Caco-2 (cell line): ENCODE measurements around the gene RHOU. TPM values are rescaled to one million over a fixed set of nuclear protein-coding genes. Genes with fewer than 3 reads are reported as not detected.

Experiments
- BruUV-seq: library from RNA; stranded (reverse); fragments of 400-500 nt; replicated peaks from 2 replicates; lab custom pipeline; 2021; lab: Mats Ljungman, UMichigan
- CTCF ChIA-PET: fragments of 300-600 bp; sonication (Branson Sonifier 250); formaldehyde crosslinking; loops from one replicate; lab custom pipeline; 2022; ENCODE audit warnings: antibody characterized with exemption; lab: Charles Lee
- POLR2A ChIA-PET: fragments of 300-600 bp; sonication (Branson Sonifier 250); formaldehyde crosslinking; loops from one replicate; lab custom pipeline; 2022; ENCODE audit warnings: antibody characterized with exemption; lab: Charles Lee
- DNase-seq, 2 experiments: peaks; one replicate each; pipeline versions ENCODE4 v3.0.0 to v3.0.0-alpha.2; 2020 to 2022
- H3K27me3 ChIP-seq: replicated peaks from 2 replicates; pipeline ENCODE4 v1.6.0; 2011; ENCODE audit warnings: low read length; ENCODE audit not compliant: control insufficient read depth, insufficient read depth
- H3K36me3 ChIP-seq: 2 replicates; pipeline ENCODE4 v1.5.1; 2011; ENCODE audit warnings: low read length; ENCODE audit not compliant: control insufficient read depth, insufficient read depth
- H3K4me1 ChIP-seq: fragments of 250-450 bp; sonication (Bioruptor Pico); 2 replicates; pipeline ENCODE4 v1.5.1; 2020; ENCODE audit warnings: mild to moderate bottlenecking
- H3K4me3 ChIP-seq: 2 replicates; pipeline ENCODE4 v1.5.1; 2011; ENCODE audit warnings: low read depth, mild to moderate bottlenecking, control low read depth, low read length
- H3K9me3 ChIP-seq: fragments of 250-450 bp; sonication (Bioruptor Pico); 2 replicates; pipeline ENCODE4 v1.5.1; 2020; ENCODE audit warnings: mild to moderate bottlenecking, moderate library complexity
- H3K27ac Mint-ChIP-seq: one replicate; pipeline ENCODE4 v1.8.0; 2022; ENCODE audit warnings: mixed read lengths; ENCODE audit not compliant: unreplicated experiment
- H3K27me3 Mint-ChIP-seq: one replicate; pipeline ENCODE4 v1.8.0; 2022; ENCODE audit warnings: mixed read lengths; ENCODE audit not compliant: insufficient read depth, unreplicated experiment
- H3K36me3 Mint-ChIP-seq: one replicate; pipeline ENCODE4 v1.8.0; 2022; ENCODE audit warnings: mild to moderate bottlenecking, mixed read lengths; ENCODE audit not compliant: insufficient read depth, unreplicated experiment
- H3K4me1 Mint-ChIP-seq: one replicate; pipeline ENCODE4 v1.8.0; 2022; ENCODE audit warnings: low read depth, mixed read lengths; ENCODE audit not compliant: unreplicated experiment
- H3K4me3 Mint-ChIP-seq: one replicate; pipeline ENCODE4 v1.8.0; 2022; ENCODE audit warnings: mild to moderate bottlenecking, moderate library complexity, mixed read lengths; ENCODE audit not compliant: unreplicated experiment
- H3K9me3 Mint-ChIP-seq: one replicate; pipeline ENCODE4 v1.8.0; 2022; ENCODE audit warnings: mixed read lengths; ENCODE audit not compliant: unreplicated experiment
- CTCF ChIP-seq, 2 experiments: fragments of 200-600 bp in 1 of 2; IDR thresholded peaks; 1 replicate in 1 of 2; 2 replicates in 1 of 2; pipeline versions ENCODE4 v1.5.1 to v1.8.0; 2011 to 2022; ENCODE audit warnings: antibody characterized with exemption in 1 of 2, control low read depth in 1 of 2, inconsistent platforms in 1 of 2, low read depth in 1 of 2, low read length in 1 of 2, mild to moderate bottlenecking in 1 of 2, moderate library complexity in 1 of 2; ENCODE audit not compliant: insufficient read depth in 1 of 2, severe bottlenecking in 1 of 2, unreplicated experiment in 1 of 2
- intact Hi-C: fragments of 100-400 bp; cut with micrococcal nuclease; formaldehyde crosslinking; loops from one replicate; pipeline ENCODE4 v1.10.0; 2022; ENCODE audit not compliant: unreplicated experiment
- total RNA-seq: library from RNA; stranded (reverse); gene quantifications from 2 replicates; pipeline ENCODE4 v1.2.3, GENCODE V29; 2022

RHOU gene
- total RNA-seq, 1 experiment from 2014 or later, result 17.4 TPM

- Histone ChIP-seq H3K4me1 (peaks cover 35% of the 10 kb centered on the region), H3K4me3 (no peak overlapping the region), H3K36me3 (no peaks in the 10 kb centered on the region), H3K9me3 (no peaks in the 10 kb centered on the region), H3K27me3 (no peaks in the 10 kb centered on the region)
- Mint-ChIP-seq H3K36me3 (no peaks in the 10 kb centered on the region), H3K27me3 (no peaks in the 10 kb centered on the region), H3K9me3 (peaks cover 13% of the 10 kb centered on the region), H3K4me1 (peaks cover 16% of the 10 kb centered on the region), H3K4me3 (no peak overlapping the region), H3K27ac (no peak overlapping the region)
- ChIA-PET CTCF (no interaction called here), POLR2A (no interaction called here)
- BruUV-seq, result no TSS peak
- TF ChIP-seq CTCF (IDR thresholded peaks at IDR 0.05; ENCODE audit: insufficient read depth in 1 of 2, low read depth in 1 of 2, low read length in 1 of 2, severe bottlenecking in 1 of 2, unreplicated experiment in 1 of 2), result no peak
- intact Hi-C loops, result no loop called here
- no peak for DNase-seq
Observed at GRCh38 chr1:228786361-228787129, 51.3 kb downstream of the RHOU start.

GRCh38 chr1:228791791-228792190, 56.5 kb downstream of the RHOU start:
- Mint-ChIP-seq H3K4me3 (no peak overlapping the region), H3K9me3 (peaks cover 13% of the 10 kb centered on the region), H3K36me3 (no peaks in the 10 kb centered on the region), H3K4me1 (no peaks in the 10 kb centered on the region), H3K27ac (no peak overlapping the region), H3K27me3 (no peaks in the 10 kb centered on the region)
- intact Hi-C loops, result no loop called here
- Histone ChIP-seq H3K4me1 (no peaks in the 10 kb centered on the region), H3K27me3 (no peaks in the 10 kb centered on the region), H3K4me3 (no peak overlapping the region), H3K36me3 (no peaks in the 10 kb centered on the region), H3K9me3 (no peaks in the 10 kb centered on the region)
- DNase-seq, result no peak
- no TSS peak for BruUV-seq
- no peak for TF ChIP-seq CTCF (IDR thresholded peaks at IDR 0.05; ENCODE audit: insufficient read depth in 1 of 2, low read depth in 1 of 2, low read length in 1 of 2, severe bottlenecking in 1 of 2, unreplicated experiment in 1 of 2)
- ChIA-PET CTCF (no interaction called here), POLR2A (no interaction called here)

DNA sequence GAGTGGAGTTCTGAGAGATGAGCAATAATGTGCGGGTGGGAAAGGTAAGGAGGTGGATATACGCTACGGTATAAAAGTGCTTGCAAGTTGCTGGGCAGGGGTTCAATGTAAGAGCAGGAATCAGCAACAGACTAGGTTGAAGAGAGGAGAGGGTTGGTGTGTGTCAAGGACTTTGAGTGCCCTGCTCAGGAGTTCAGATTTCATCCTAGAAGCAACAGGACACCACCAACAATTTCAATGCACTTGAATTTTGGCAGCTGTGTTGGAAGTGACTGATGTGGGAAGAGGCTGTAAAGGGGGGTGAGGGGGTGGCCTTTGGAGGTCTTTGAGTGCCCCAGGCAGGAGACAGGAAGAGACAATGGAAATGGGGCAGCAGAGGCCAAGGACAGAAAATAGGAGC, 57.3 kb downstream of the RHOU start:
- intact Hi-C loops, result no loop called here
- H3K36me3 Mint-ChIP-seq, result no peaks in the 10 kb centered on the region
- H3K9me3 Mint-ChIP-seq, result peaks cover 13% of the 10 kb centered on the region
- TF ChIP-seq CTCF (IDR thresholded peaks at IDR 0.05; ENCODE audit: insufficient read depth in 1 of 2, low read depth in 1 of 2, low read length in 1 of 2, severe bottlenecking in 1 of 2, unreplicated experiment in 1 of 2), result no peak
- POLR2A ChIA-PET, result no interaction called here
- Histone ChIP-seq H3K4me1 (no peaks in the 10 kb centered on the region), H3K9me3 (no peaks in the 10 kb centered on the region), H3K4me3 (no peak overlapping the region), H3K36me3 (no peaks in the 10 kb centered on the region), H3K27me3 (no peaks in the 10 kb centered on the region)
- no TSS peak for BruUV-seq
- no peak for DNase-seq
- H3K4me1 Mint-ChIP-seq, result no peaks in the 10 kb centered on the region
- CTCF ChIA-PET, result no interaction called here
- no peaks in the 10 kb centered on the region for H3K27me3 Mint-ChIP-seq
- no peak overlapping the region for H3K27ac Mint-ChIP-seq
- H3K4me3 Mint-ChIP-seq, result no peak overlapping the region
